GM19468 (cell line): Measurements from ENCODE around the gene ICE2.

Source experiments
- ATAC-seq: cut with Tn5 transposase; IDR thresholded peaks from one replicate; pipeline ENCODE4 v1.9.1; 2021; ENCODE audit warnings: mild to moderate bottlenecking, moderate library complexity, moderate number of reproducible peaks; ENCODE audit not compliant: unreplicated experiment; ENCODE audit errors: extremely low read depth

ICE2 gene

DNA sequence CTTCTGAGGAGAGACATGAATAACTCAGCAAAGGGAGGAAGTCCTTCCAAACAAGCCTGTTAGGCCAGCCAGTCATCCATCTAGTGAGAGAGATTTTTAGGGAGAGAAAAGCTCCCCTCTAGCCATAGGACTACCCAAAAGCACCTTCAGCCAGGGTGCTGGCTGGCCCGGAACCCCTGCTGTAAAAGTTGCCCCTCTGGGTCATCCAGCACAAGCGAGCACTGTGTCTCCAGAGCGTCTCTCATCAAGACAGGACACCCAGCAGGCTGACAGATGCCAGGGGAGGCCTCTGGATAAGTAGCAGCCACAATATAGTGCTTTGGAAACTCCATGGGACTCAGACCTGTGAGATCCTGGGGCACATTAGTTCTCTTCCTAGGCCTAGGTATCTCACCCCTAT, 105.6 kb downstream of the ICE2 start:
- ATAC-seq, result no peak

DNA sequence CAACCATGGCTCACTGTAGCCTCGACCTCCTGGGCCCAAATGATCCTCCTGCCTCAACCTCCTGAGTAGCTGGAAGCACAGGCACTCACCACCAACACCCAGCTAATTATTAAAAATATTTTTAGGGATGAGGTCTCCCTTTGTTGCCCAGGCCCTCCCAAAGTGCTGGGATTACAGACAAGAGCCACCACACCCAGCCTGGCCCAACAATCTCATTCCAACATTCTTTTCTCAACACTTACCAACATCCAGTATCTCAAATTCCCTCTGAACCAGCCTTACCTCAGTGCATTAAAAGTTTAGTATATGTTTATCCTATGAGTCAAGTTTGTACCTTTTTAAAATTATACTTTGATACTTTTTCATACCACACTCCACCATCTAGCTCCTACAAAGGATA, 106.2 kb downstream of the ICE2 start:
- ATAC-seq, result no peak

DNA sequence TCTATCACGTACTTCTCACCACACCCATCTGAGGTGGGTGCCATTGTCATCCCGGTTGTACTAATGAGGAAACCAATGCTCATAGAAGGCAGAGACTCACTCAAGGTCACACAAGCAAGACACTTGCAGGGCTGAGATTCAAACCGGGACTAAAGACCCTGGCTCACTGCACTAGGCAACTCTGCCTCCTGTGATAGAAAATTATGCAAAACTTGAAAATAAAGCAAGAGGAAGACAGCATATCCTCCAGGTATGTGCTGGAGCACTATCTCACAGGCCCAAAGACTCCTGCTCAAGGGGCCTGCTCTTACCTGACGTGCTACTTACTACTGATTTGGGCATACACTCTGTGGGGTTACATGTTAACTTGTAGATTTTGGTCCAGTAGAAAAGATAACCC, 106.7 kb downstream of the ICE2 start:
- no peak for ATAC-seq

DNA sequence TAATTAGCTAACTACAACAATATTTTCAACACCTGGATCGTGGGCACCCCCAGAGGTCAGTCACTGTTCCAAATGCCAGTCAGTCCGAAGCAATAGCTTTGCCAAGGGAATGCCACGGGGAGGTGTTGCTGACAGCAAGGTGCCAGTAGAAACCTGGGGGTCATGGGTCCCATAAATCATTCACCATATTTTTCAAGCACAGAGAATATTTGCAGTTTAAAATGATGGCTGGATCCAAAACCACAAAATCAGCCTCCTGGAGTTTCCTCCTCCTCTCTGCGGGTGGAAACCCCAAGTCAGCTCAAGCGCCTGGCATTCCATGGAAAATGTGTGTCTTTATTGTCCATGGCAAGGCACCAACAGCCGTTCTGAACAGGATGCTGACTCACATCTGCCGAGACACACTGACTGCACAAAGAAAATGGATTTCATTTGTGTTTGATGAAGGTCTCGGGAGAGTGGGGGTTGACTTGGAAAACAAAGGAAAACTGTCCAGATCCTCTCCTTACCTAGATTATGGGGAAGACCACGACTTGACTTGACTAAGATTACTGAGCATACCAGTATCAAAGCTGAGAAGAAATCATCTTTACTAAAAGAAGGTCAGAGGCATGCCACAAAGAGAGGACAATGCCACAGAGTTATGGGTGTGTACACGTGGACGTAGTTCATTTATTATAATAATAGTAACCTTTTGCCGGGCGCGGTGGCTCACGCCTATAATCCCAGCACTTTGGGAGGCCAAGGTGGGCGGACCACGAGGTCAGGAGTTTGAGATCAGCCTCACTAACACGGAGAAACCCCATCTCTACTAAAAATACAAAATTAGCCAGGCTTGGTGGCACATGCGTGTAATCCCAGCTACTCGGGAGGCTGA, 107.5 kb downstream of the ICE2 start:
- ATAC-seq, result no peak

DNA sequence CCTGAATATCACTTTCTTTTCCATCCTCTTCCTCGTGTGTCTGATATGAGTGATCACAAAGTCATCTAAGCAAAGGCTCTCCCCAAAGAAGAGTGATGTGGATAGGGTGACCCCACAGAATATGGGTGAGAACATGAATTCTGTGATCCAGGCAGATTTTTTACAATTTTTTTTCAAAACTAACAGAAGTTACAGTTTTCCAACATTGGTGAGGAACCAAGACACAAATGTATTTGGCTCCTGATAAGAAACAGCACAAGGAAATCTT, 108.1 kb downstream of the ICE2 start:
- ATAC-seq, result no peak

DNA sequence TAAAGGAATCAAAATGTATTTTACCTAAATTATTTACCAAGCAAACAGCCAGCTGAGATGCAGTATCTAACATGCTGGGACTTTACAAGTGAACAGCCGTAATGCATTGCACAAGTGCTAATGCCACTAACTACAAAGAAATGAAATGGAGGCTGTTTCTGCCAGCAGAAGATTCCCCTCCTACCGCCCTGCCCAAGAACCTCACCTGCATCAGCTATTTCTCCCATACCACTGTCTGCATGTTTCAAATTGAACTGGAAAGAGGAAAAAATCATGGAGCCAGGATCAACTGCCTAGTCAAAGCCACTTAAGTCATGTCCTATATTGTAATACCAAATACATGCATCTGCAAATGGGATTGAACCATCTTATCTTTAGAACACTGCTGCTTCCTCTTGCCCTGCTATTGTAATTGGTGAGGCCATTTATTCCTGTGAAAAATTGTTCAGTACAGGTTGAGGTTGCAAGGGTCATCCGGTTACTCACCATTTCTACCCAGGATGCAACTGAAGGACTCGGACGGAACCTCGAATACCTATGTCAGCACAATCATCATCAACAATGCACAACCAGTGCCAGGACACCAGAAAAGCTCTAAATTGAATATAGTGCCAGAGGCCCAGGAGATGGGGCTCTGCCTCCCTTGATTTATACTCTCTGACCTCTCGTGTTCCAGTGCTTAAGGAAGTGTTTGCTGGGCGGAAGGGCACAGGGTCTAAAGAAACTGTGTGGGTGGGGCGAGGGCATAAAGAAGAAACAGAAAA, 108.7 kb downstream of the ICE2 start:
- no peak for ATAC-seq

DNA sequence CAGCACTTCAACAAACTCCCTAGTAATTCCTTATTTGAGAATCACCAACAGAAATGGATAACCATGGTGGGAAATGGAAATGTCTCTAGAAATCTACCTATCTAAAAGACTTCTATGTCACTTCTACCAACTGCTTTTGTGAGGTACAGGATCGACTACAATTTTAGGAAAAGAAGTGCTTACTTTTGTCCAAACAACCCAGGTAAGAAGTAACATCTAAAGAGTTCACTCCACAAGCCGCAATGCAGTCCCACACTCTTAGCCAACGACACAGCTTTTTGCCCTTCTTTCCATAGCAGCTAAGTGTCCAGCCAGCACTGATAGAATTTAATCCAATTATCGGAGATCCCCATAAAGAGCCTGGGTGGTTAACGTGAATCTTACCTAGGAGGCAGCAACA, 109.2 kb downstream of the ICE2 start:
- ATAC-seq, result no peak
